Endothelial cell of umbilical vein (primary cell): Measurements from ENCODE around the gene CD300LF.

Experiments used
- GATA2 ChIP-seq: IDR thresholded peaks from 2 replicates; pipeline ENCODE4 v1.7.0; 2011; ENCODE audit warnings: low read depth, mild to moderate bottlenecking, moderate library complexity, mixed read lengths, low read length; ENCODE audit not compliant: insufficient read length, insufficient read depth
- JUN ChIP-seq: IDR thresholded peaks from 2 replicates; pipeline ENCODE4 v1.6.1; 2011; ENCODE audit warnings: borderline replicate concordance, low read depth; ENCODE audit not compliant: insufficient read length, insufficient read depth
- POLR2A ChIP-seq: IDR thresholded peaks from 2 replicates; pipeline ENCODE4 v1.6.1; 2012; ENCODE audit warnings: low read depth, mild to moderate bottlenecking, control low read depth, low read length
- POLR2AphosphoS5 ChIP-seq: IDR thresholded peaks from 2 replicates; pipeline ENCODE4 v1.6.1; 2012; ENCODE audit warnings: low read depth, mild to moderate bottlenecking, control low read depth, low read length, moderate library complexity; ENCODE audit not compliant: insufficient read depth
- TF ChIP-seq, protein P1 (sequence below), 2 donors: IDR thresholded peaks; 1 replicate in 1 of 2; 2 replicates in 1 of 2; pipeline ENCODE4 v1.5.1; 2011; ENCODE audit warnings: low read length in 2 of 2, mild to moderate bottlenecking in 2 of 2, moderate library complexity in 2 of 2, control low read depth in 1 of 2, inconsistent platforms in 1 of 2, low read depth in 1 of 2; ENCODE audit not compliant: insufficient read depth in 1 of 2; ENCODE audit errors: extremely low read depth in 1 of 2

- TF ChIP-seq, protein P1, sequence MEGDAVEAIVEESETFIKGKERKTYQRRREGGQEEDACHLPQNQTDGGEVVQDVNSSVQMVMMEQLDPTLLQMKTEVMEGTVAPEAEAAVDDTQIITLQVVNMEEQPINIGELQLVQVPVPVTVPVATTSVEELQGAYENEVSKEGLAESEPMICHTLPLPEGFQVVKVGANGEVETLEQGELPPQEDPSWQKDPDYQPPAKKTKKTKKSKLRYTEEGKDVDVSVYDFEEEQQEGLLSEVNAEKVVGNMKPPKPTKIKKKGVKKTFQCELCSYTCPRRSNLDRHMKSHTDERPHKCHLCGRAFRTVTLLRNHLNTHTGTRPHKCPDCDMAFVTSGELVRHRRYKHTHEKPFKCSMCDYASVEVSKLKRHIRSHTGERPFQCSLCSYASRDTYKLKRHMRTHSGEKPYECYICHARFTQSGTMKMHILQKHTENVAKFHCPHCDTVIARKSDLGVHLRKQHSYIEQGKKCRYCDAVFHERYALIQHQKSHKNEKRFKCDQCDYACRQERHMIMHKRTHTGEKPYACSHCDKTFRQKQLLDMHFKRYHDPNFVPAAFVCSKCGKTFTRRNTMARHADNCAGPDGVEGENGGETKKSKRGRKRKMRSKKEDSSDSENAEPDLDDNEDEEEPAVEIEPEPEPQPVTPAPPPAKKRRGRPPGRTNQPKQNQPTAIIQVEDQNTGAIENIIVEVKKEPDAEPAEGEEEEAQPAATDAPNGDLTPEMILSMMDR (IDR thresholded peaks at IDR 0.05; ENCODE audit: extremely low read depth in 1 of 2, insufficient read depth in 1 of 2, low read depth in 1 of 2, low read length in 2 of 2) = no peak
- TF ChIP-seq POLR2A (no peak), JUN (no peak), POLR2AphosphoS5 (no peak), GATA2 (no peak)
Measured at GRCh38 chr17:74743755-74744154, 31.0 kb upstream of the CD300LF start.
